HEK293 (cell line): ENCODE measurements around the gene CACTIN.

ENCODE experiments used
- CTCF ChIA-PET: fragments of 350-600 bp; formaldehyde crosslinking; extraction: SDS; loops from one replicate; lab custom pipeline; 2021; ENCODE audit warnings: antibody characterized with exemption; lab: Yijun Ruan, JAX
- POLR2A ChIA-PET: fragments of 300-600 bp; formaldehyde crosslinking; extraction: SDS; loops from one replicate; lab custom pipeline; 2020; ENCODE audit warnings: antibody characterized with exemption, inconsistent platforms; lab: Yijun Ruan, JAX
- H3K27ac ChIP-seq: fragments of 200-500 bp; sonication (Bioruptor generic); 2 replicates; pipeline ENCODE4 v1.5.1; 2014; ENCODE audit warnings: low read depth, low read length, control low read depth, inconsistent platforms; ENCODE audit errors: extremely low read depth
- H3K36me3 ChIP-seq, 2 experiments: fragments of 200-500 bp in 1 of 2; sonication (Bioruptor generic) in 1 of 2; 1 replicate in 1 of 2; 2 replicates in 1 of 2; pipeline ENCODE4 v1.5.1; 2014 to 2017; ENCODE audit warnings: inconsistent platforms in 2 of 2, low read length in 2 of 2; ENCODE audit not compliant: control insufficient read depth in 2 of 2, insufficient read depth in 1 of 2
- H3K4me1 ChIP-seq: fragments of 200-500 bp; sonication (Bioruptor generic); 2 replicates; pipeline ENCODE4 v1.5.1; 2014; ENCODE audit warnings: mild to moderate bottlenecking, low read length, inconsistent platforms; ENCODE audit not compliant: control insufficient read depth, insufficient read depth
- H3K4me3 ChIP-seq: 2 replicates; pipeline ENCODE4 v1.5.1; 2011; ENCODE audit warnings: low read depth, mild to moderate bottlenecking, control low read depth, low read length, moderate library complexity
- H3K9me3 ChIP-seq: fragments of 200-500 bp; sonication (Bioruptor generic); 2 replicates; pipeline ENCODE4 v1.5.1; 2014; ENCODE audit warnings: low read depth, low read length, inconsistent platforms; ENCODE audit not compliant: control insufficient read depth, insufficient read depth
- GLIS2 ChIP-seq: fragments of 450-650 bp; formaldehyde crosslinking; IDR thresholded peaks from 2 replicates; pipeline ENCODE4 v1.5.1; 2016; ENCODE audit warnings: missing biosample characterization, missing genetic modification characterization
- SCRT1 ChIP-seq: fragments of 450-650 bp; formaldehyde crosslinking; IDR thresholded peaks from 2 replicates; pipeline ENCODE4 v1.5.1; 2016; ENCODE audit warnings: missing biosample characterization, missing genetic modification characterization, borderline replicate concordance
- SP2 ChIP-seq: fragments of 450-650 bp; formaldehyde crosslinking; IDR thresholded peaks from 2 replicates; pipeline ENCODE4 v1.5.1; 2016; ENCODE audit warnings: missing biosample characterization, missing genetic modification characterization
- TRIM28 ChIP-seq: IDR thresholded peaks from 2 replicates; pipeline ENCODE4 v1.6.1; 2011; ENCODE audit warnings: low read length, control low read depth, borderline replicate concordance
- ZFP69B ChIP-seq: fragments of 450-650 bp; formaldehyde crosslinking; IDR thresholded peaks from 2 replicates; pipeline ENCODE4 v1.5.1; 2016; ENCODE audit warnings: missing biosample characterization, missing genetic modification characterization
- ZNF202 ChIP-seq: fragments of 450-650 bp; formaldehyde crosslinking; IDR thresholded peaks from 2 replicates; pipeline ENCODE4 v1.5.1; 2016; ENCODE audit warnings: missing biosample characterization, missing genetic modification characterization, borderline replicate concordance
- ZNF248 ChIP-seq: fragments of 450-650 bp; formaldehyde crosslinking; IDR thresholded peaks from 2 replicates; pipeline ENCODE4 v1.5.1; 2017; ENCODE audit warnings: missing biosample characterization, missing genetic modification characterization
- ZNF302 ChIP-seq: fragments of 450-650 bp; formaldehyde crosslinking; IDR thresholded peaks from 2 replicates; pipeline ENCODE4 v1.5.1; 2016; ENCODE audit warnings: missing biosample characterization, missing genetic modification characterization, low read depth
- ZNF311 ChIP-seq: fragments of 450-650 bp; formaldehyde crosslinking; IDR thresholded peaks from 2 replicates; pipeline ENCODE4 v1.5.1; 2017; ENCODE audit warnings: missing biosample characterization, missing genetic modification characterization, borderline replicate concordance
- ZNF416 ChIP-seq: fragments of 450-650 bp; formaldehyde crosslinking; IDR thresholded peaks from 2 replicates; pipeline ENCODE4 v1.5.1; 2016; ENCODE audit warnings: missing biosample characterization, missing genetic modification characterization
- ZNF423 ChIP-seq: fragments of 450-650 bp; formaldehyde crosslinking; IDR thresholded peaks from 2 replicates; pipeline ENCODE4 v1.5.1; 2016; ENCODE audit warnings: missing biosample characterization, missing genetic modification characterization
- ZNF544 ChIP-seq: fragments of 450-650 bp; formaldehyde crosslinking; IDR thresholded peaks from 2 replicates; pipeline ENCODE4 v1.5.0; 2017; ENCODE audit warnings: missing biosample characterization, missing genetic modification characterization
- ZNF621 ChIP-seq: fragments of 450-650 bp; formaldehyde crosslinking; IDR thresholded peaks from 2 replicates; pipeline ENCODE4 v1.5.1; 2017; ENCODE audit warnings: missing biosample characterization, missing genetic modification characterization
- ZNF792 ChIP-seq: fragments of 450-650 bp; formaldehyde crosslinking; IDR thresholded peaks from 2 replicates; pipeline ENCODE4 v1.5.1; 2016; ENCODE audit warnings: missing biosample characterization, missing genetic modification characterization
- ZSCAN16 ChIP-seq: fragments of 450-650 bp; formaldehyde crosslinking; IDR thresholded peaks from 2 replicates; pipeline ENCODE4 v1.5.1; 2016; ENCODE audit warnings: missing biosample characterization, missing genetic modification characterization
- ZSCAN18 ChIP-seq: fragments of 450-650 bp; formaldehyde crosslinking; IDR thresholded peaks from 2 replicates; pipeline ENCODE4 v1.5.1; 2016; ENCODE audit warnings: missing biosample characterization, missing genetic modification characterization
- ZXDB ChIP-seq: fragments of 450-650 bp; formaldehyde crosslinking; IDR thresholded peaks from 2 replicates; pipeline ENCODE4 v1.5.1; 2016; ENCODE audit warnings: missing biosample characterization, missing genetic modification characterization
- TF ChIP-seq, protein P1 (sequence below): fragments of 450-650 bp; formaldehyde crosslinking; IDR thresholded peaks from 2 replicates; pipeline ENCODE4 v1.5.1; 2017; ENCODE audit warnings: missing biosample characterization, missing genetic modification characterization
- TF ChIP-seq, protein P2 (sequence below): fragments of 450-650 bp; formaldehyde crosslinking; IDR thresholded peaks from 2 replicates; pipeline ENCODE4 v1.5.1; 2017; ENCODE audit warnings: missing biosample characterization, missing genetic modification characterization

The CACTIN gene

DNA sequence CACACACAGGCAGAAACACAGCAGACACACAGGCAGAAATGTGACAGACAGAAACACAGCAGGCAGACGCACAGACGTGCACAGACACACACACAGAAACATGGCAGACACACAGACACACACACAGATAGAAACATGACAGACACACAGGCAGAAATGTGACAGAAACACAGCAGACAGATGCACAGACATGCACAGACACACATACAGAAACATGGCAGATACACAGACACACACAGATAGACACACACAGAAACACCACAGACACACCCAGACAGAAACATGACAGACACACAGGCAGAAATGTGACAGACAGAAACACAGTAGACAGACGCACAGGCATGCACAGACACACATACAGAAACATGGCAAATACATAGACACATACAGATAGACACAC lies 21.2 kb downstream of the CACTIN start (continued):
- 0 out of 2 replicates have a peak, but pooled peaks have one; percentile 36 for TF ChIP-seq ZNF248 (tag by site-specific recombination)
- no peak for TF ChIP-seq SCRT1 (tag by site-specific recombination)
- TF ChIP-seq ZNF311 (tag by site-specific recombination): 0 out of 2 replicates have a peak, but pooled peaks have one; percentile 8
- TF ChIP-seq ZNF544 (tag by site-specific recombination): no peak
- TF ChIP-seq, protein P1, sequence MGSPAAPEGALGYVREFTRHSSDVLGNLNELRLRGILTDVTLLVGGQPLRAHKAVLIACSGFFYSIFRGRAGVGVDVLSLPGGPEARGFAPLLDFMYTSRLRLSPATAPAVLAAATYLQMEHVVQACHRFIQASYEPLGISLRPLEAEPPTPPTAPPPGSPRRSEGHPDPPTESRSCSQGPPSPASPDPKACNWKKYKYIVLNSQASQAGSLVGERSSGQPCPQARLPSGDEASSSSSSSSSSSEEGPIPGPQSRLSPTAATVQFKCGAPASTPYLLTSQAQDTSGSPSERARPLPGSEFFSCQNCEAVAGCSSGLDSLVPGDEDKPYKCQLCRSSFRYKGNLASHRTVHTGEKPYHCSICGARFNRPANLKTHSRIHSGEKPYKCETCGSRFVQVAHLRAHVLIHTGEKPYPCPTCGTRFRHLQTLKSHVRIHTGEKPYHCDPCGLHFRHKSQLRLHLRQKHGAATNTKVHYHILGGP: peak; percentile 44; the same call in 1 of the 2 replicates

DNA sequence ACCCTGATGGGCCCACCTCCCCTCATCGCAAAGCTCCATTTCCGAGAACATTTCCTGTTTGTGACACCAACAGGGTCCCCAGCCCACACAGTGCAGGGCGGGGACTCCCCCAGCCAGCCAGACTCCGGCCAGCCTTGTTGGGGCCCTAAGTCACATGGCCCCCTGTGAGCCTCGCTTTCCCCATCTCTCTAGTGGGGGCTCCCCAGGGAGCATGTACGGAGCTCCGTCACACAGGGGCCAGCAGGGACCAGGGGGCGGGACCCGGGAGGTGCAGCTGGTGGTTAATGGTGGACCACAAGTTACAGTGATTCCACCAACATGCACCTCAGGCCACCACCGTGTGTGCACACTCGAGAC lies 21.6 kb downstream of the CACTIN start:
- H3K4me3 ChIP-seq: no peak overlapping the region

DNA sequence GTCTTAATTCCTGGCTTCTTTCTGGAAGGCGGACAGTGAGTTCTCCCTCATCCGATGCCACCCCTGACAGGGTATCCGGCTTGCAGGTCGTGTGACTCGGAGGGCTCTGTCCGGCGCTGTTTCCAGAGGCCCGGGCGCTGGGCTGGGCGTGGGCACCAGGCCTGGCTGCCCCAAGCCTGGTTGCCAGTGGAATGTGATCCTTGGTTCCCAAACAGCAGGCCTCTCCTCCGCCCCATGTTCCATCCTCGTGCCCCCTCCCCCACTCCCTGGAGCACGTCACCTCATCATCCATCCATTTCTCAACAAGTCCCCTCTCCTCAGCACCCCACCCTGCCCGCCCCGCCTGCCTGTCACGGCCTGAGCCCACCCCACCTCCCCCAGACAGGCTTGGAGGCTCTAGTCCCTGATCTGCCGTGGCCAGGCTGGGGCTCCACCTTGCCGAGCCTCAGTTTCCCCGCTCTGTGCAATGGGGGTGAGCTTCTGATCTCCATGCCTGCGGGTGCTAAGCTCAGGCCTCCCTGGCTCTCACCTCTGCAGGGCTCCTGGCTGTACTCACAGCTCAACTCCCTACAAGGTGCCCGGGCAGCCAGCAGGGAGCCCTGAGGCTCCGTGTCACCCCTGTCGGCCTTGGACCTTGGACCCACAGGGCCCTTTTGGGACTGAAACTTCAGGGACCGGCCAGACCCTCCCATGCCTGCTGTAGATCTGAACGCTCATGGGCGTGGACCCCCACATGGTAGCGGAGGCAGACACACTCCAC lies 22.2 kb downstream of the CACTIN start:
- Histone ChIP-seq H3K4me3 (no peak overlapping the region), H3K36me3 (no peaks in the 10 kb centered on the region; a peak in 1 of 3 replicates), H3K27ac (no peak overlapping the region), H3K4me1 (peaks cover 3% of the 10 kb centered on the region; the same call in 1 of the 2 replicates), H3K9me3 (no peaks in the 10 kb centered on the region)
- TF ChIP-seq, protein P2, sequence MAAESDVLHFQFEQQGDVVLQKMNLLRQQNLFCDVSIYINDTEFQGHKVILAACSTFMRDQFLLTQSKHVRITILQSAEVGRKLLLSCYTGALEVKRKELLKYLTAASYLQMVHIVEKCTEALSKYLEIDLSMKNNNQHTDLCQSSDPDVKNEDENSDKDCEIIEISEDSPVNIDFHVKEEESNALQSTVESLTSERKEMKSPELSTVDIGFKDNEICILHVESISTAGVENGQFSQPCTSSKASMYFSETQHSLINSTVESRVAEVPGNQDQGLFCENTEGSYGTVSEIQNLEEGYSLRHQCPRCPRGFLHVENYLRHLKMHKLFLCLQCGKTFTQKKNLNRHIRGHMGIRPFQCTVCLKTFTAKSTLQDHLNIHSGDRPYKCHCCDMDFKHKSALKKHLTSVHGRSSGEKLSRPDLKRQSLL: no peak
- TF ChIP-seq ZNF302 (tag by site-specific recombination) (no peak), ZNF202 (tag by site-specific recombination) (no peak), ZNF792 (no peak), ZNF423 (tag by site-specific recombination) (no peak), ZNF416 (tag by site-specific recombination) (no peak), ZSCAN16 (no peak), ZFP69B (no peak), ZNF621 (tag by site-specific recombination) (no peak)
- ChIA-PET POLR2A (no interaction called here), CTCF (interaction anchor here (0.6 kb wide), 1 partner anchor 15 kb away, joined by 3 read pairs; no protein-coding TSS in a partner anchor)

More for the DNA sequence above, 21.6 kb downstream of the CACTIN start:
- TF ChIP-seq ZSCAN18 (tag by site-specific recombination) (no peak), GLIS2 (tag by site-specific recombination) (peak; percentile 50; the same call in 1 of the 2 replicates), SP2 (tag by site-specific recombination) (peak; percentile 21; the same call in 1 of the 2 replicates), ZXDB (tag by site-specific recombination) (no peak), TRIM28 (no peak)
- peaks cover 3% of the 10 kb centered on the region; the same call in 1 of the 2 replicates for H3K4me1 ChIP-seq
- peaks cover 0 to 2% of the 10 kb centered on the region in 2 experiments; a peak in 2 of 3 replicates for H3K36me3 ChIP-seq
- no peaks in the 10 kb centered on the region for H3K9me3 ChIP-seq
- POLR2A ChIA-PET: no interaction called here
- no peak overlapping the region for H3K27ac ChIP-seq
- CTCF ChIA-PET: no interaction called here
